HEK293 (cell line): ENCODE data around the gene UNG.
A peak's percentile ranks its signal among the peaks of the same experiment; 100 is the strongest.

Experiments used
- KLF9 ChIP-seq: fragments of 450-650 bp; formaldehyde crosslinking; IDR thresholded peaks from 2 replicates; pipeline ENCODE4 v1.5.1; 2016; ENCODE audit warnings: missing biosample characterization, missing genetic modification characterization, low read depth
- SCRT1 ChIP-seq: fragments of 450-650 bp; formaldehyde crosslinking; IDR thresholded peaks from 2 replicates; pipeline ENCODE4 v1.5.1; 2016; ENCODE audit warnings: missing biosample characterization, missing genetic modification characterization, borderline replicate concordance
- SETDB1 ChIP-seq: IDR thresholded peaks from one replicate; pipeline ENCODE4 v1.6.1; 2017; ENCODE audit warnings: mild to moderate bottlenecking, low read length, moderate library complexity, mixed read lengths; ENCODE audit not compliant: insufficient read length
- SP3 ChIP-seq: fragments of 450-650 bp; formaldehyde crosslinking; IDR thresholded peaks from 2 replicates; pipeline ENCODE4 v1.5.1; 2016; ENCODE audit warnings: missing biosample characterization, missing genetic modification characterization
- ZEB2 ChIP-seq: fragments of 450-650 bp; formaldehyde crosslinking; IDR thresholded peaks from 2 replicates; pipeline ENCODE4 v1.5.1; 2016; ENCODE audit warnings: missing biosample characterization, missing genetic modification characterization
- ZFP69B ChIP-seq: fragments of 450-650 bp; formaldehyde crosslinking; IDR thresholded peaks from 2 replicates; pipeline ENCODE4 v1.5.1; 2016; ENCODE audit warnings: missing biosample characterization, missing genetic modification characterization
- ZNF112 ChIP-seq: fragments of 450-650 bp; formaldehyde crosslinking; IDR thresholded peaks from 2 replicates; pipeline ENCODE4 v1.5.0; 2017; ENCODE audit warnings: missing biosample characterization, missing genetic modification characterization
- ZNF223 ChIP-seq: fragments of 450-650 bp; formaldehyde crosslinking; IDR thresholded peaks from 2 replicates; pipeline ENCODE4 v1.5.1; 2016; ENCODE audit warnings: missing biosample characterization, missing genetic modification characterization
- ZNF274 ChIP-seq, 2 experiments: fragments of 200-500 bp in 1 of 2; fragments of 450-650 bp in 1 of 2; sonication (Bioruptor generic) in 1 of 2; formaldehyde crosslinking in 1 of 2; IDR thresholded peaks; 2 replicates each; pipeline versions ENCODE4 v1.5.1 to v1.6.1; 2014 to 2016; ENCODE audit warnings: borderline replicate concordance in 1 of 2, inconsistent platforms in 1 of 2, low read length in 1 of 2, missing biosample characterization in 1 of 2, missing genetic modification characterization in 1 of 2
- ZNF341 ChIP-seq: fragments of 450-650 bp; formaldehyde crosslinking; IDR thresholded peaks from 2 replicates; pipeline ENCODE4; 2016; ENCODE audit warnings: low read depth, missing biosample characterization, missing genetic modification characterization
- ZNF354C ChIP-seq: fragments of 450-650 bp; formaldehyde crosslinking; IDR thresholded peaks from 2 replicates; pipeline ENCODE4 v1.5.1; 2016; ENCODE audit warnings: missing biosample characterization, missing genetic modification characterization, low read depth, borderline replicate concordance
- ZNF391 ChIP-seq: fragments of 450-650 bp; formaldehyde crosslinking; IDR thresholded peaks from 2 replicates; pipeline ENCODE4 v1.5.1; 2016; ENCODE audit warnings: low read depth, missing biosample characterization, missing genetic modification characterization, borderline replicate concordance
- ZNF510 ChIP-seq: fragments of 450-650 bp; formaldehyde crosslinking; IDR thresholded peaks from 2 replicates; pipeline ENCODE4 v1.5.1; 2018; ENCODE audit warnings: mild to moderate bottlenecking, missing genetic modification characterization, missing biosample characterization; ENCODE audit not compliant: insufficient replicate concordance
- ZNF521 ChIP-seq: fragments of 450-650 bp; formaldehyde crosslinking; IDR thresholded peaks from 2 replicates; pipeline ENCODE4 v1.5.1; 2017; ENCODE audit warnings: missing biosample characterization, mild to moderate bottlenecking, missing genetic modification characterization
- ZNF555 ChIP-seq: fragments of 450-650 bp; formaldehyde crosslinking; conservative IDR thresholded peaks from 2 replicates; pipeline ENCODE4 v1.5.1; 2017; ENCODE audit warnings: missing biosample characterization, mild to moderate bottlenecking, missing genetic modification characterization, inconsistent platforms
- ZNF561 ChIP-seq: fragments of 450-650 bp; IDR thresholded peaks from 2 replicates; pipeline ENCODE4 v1.5.1; 2018; ENCODE audit warnings: missing biosample characterization, missing genetic modification characterization, borderline replicate concordance
- ZNF610 ChIP-seq: fragments of 450-650 bp; formaldehyde crosslinking; IDR thresholded peaks from 2 replicates; pipeline ENCODE4 v1.5.1; 2016; ENCODE audit warnings: missing biosample characterization, missing genetic modification characterization, borderline replicate concordance
- ZNF624 ChIP-seq: fragments of 450-650 bp; formaldehyde crosslinking; IDR thresholded peaks from 2 replicates; pipeline ENCODE4 v1.5.1; 2017; ENCODE audit warnings: missing biosample characterization, missing genetic modification characterization
- ZNF76 ChIP-seq: fragments of 450-650 bp; formaldehyde crosslinking; IDR thresholded peaks from 2 replicates; pipeline ENCODE4; 2016; ENCODE audit warnings: low read depth, missing biosample characterization, missing genetic modification characterization, borderline replicate concordance
- ZNF776 ChIP-seq: fragments of 450-650 bp; formaldehyde crosslinking; IDR thresholded peaks from 2 replicates; pipeline ENCODE4 v1.5.0; 2017; ENCODE audit warnings: missing biosample characterization, missing genetic modification characterization, borderline replicate concordance
- ZNF791 ChIP-seq: fragments of 450-650 bp; formaldehyde crosslinking; IDR thresholded peaks from 2 replicates; pipeline ENCODE4 v1.5.1; 2016; ENCODE audit warnings: missing biosample characterization, missing genetic modification characterization
- TF ChIP-seq, protein P1 (sequence below): fragments of 450-650 bp; formaldehyde crosslinking; IDR thresholded peaks from 2 replicates; pipeline ENCODE4; 2016; ENCODE audit warnings: missing biosample characterization, missing genetic modification characterization
- TF ChIP-seq, protein P2 (sequence below): fragments of 450-650 bp; formaldehyde crosslinking; IDR thresholded peaks from 2 replicates; pipeline ENCODE4 v1.5.1; 2016; ENCODE audit warnings: missing biosample characterization, missing genetic modification characterization
- TF ChIP-seq, protein P3 (sequence below): fragments of 450-650 bp; formaldehyde crosslinking; IDR thresholded peaks from 2 replicates; pipeline ENCODE4 v1.5.1; 2016; ENCODE audit warnings: missing biosample characterization, missing genetic modification characterization
- TF ChIP-seq, protein P4 (sequence below): fragments of 450-650 bp; IDR thresholded peaks from 2 replicates; pipeline ENCODE4 v1.5.1; 2018; ENCODE audit warnings: missing biosample characterization, mild to moderate bottlenecking, missing genetic modification characterization
- TF ChIP-seq, protein P5 (sequence below): fragments of 450-650 bp; formaldehyde crosslinking; IDR thresholded peaks from 2 replicates; pipeline ENCODE4 v1.5.1; 2016; ENCODE audit warnings: missing biosample characterization, missing genetic modification characterization
- TF ChIP-seq, protein P6 (sequence below): fragments of 450-650 bp; formaldehyde crosslinking; IDR thresholded peaks from 2 replicates; pipeline ENCODE4 v1.5.1; 2017; ENCODE audit warnings: missing biosample characterization, missing genetic modification characterization

UNG gene

DNA sequence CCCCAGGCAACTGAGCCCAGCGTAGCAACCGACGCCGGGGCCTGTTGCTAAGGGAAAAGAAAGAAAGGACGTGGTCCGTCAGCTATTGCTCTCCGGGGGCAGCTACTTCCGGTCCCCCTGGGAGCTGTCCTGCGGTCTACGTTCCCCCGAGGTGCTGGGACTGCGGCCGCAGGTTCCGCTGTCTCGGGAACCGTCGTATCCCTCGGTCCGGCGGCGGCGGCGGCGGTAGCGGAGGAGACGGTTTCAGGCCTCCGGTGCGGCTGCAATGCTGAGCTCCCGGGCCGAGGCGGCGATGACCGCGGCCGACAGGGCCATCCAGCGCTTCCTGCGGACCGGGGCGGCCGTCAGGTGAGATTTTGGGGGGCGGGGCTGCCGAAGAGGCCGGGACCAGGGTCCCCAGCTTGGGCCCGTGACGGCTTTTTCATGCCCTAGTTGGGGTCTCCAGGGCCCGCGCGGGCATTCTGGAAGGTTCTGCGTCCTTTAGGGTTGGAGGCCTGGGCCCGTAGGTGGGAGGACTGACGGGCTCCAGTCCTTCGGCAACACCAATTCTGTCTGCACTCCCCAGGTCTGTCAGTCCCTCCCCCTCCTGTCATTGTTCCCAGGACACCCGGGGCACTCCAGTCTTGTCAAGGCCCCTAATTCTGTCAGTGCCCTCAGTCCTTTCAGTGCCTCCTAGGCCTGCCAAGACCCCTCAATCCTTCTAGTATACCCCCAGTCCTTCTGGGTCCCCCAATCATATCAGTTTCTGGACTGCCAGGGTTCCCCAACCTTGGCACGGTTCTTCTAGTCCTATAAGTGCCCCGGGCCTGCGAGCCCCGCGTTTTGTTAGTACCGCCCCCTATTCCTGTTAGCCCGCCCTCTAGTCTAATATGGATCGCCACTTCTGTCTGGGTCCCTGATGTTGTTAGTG is 44.7 kb upstream of the UNG start, which contains the start of gene USP30 (continued):
- TF ChIP-seq, protein P1, sequence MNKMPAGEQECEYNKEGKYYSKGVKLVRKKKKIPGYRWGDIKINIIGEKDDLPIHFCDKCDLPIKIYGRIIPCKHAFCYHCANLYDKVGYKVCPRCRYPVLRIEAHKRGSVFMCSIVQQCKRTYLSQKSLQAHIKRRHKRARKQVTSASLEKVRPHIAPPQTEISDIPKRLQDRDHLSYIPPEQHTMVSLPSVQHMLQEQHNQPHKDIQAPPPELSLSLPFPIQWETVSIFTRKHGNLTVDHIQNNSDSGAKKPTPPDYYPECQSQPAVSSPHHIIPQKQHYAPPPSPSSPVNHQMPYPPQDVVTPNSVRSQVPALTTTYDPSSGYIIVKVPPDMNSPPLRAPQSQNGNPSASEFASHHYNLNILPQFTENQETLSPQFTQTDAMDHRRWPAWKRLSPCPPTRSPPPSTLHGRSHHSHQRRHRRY = 0 out of 2 replicates have a peak, but pooled peaks have one; percentile 50
- TF ChIP-seq SETDB1 (no peak), ZNF555 (tag by site-specific recombination) (no peak), ZNF112 (tag by site-specific recombination) (no peak), KLF9 (peak; percentile 96), ZNF223 (tag by site-specific recombination) (no peak), ZNF341 (tag by site-specific recombination) (no peak), ZNF610 (peak; percentile 75; the same call in 1 of the 2 replicates), ZNF354C (tag by site-specific recombination) (no peak), ZNF274 (IDR thresholded peaks at IDR 0.05; ENCODE audit: low read length) (no peak), ZNF274 (tag by site-specific recombination; IDR thresholded peaks at IDR 0.05; ENCODE audit: borderline replicate concordance) (no peak), ZNF791 (tag by site-specific recombination) (no peak), ZNF76 (tag by site-specific recombination) (peak; percentile 91), SP3 (tag by site-specific recombination) (peak; percentile 86), ZNF624 (tag by site-specific recombination) (0 out of 2 replicates have a peak, but pooled peaks have one; percentile 50), SCRT1 (tag by site-specific recombination) (peak; percentile 82; the same call in 1 of the 2 replicates), ZNF521 (tag by site-specific recombination) (no peak), ZNF561 (peak; percentile 82; the same call in 1 of the 2 replicates), ZNF391 (tag by site-specific recombination) (peak; percentile 99), ZNF776 (no peak), ZNF510 (tag by site-specific recombination) (no peak), ZFP69B (tag by site-specific recombination) (peak; percentile 90), ZEB2 (peak; percentile 97)
- TF ChIP-seq, protein P2, sequence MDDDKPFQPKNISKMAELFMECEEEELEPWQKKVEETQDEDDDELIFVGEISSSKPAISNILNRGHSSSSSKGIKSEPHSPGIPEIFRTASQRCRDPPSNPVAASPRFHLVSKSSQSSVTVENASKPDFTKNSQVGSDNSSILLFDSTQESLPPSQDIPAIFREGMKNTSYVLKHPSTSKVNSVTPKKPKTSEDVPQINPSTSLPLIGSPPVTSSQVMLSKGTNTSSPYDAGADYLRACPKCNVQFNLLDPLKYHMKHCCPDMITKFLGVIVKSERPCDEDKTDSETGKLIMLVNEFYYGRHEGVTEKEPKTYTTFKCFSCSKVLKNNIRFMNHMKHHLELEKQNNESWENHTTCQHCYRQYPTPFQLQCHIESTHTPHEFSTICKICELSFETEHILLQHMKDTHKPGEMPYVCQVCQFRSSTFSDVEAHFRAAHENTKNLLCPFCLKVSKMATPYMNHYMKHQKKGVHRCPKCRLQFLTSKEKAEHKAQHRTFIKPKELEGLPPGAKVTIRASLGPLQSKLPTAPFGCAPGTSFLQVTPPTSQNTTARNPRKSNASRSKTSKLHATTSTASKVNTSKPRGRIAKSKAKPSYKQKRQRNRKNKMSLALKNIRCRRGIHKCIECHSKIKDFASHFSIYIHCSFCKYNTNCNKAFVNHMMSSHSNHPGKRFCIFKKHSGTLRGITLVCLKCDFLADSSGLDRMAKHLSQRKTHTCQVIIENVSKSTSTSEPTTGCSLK (tag by site-specific recombination) = no peak
- TF ChIP-seq, protein P3, sequence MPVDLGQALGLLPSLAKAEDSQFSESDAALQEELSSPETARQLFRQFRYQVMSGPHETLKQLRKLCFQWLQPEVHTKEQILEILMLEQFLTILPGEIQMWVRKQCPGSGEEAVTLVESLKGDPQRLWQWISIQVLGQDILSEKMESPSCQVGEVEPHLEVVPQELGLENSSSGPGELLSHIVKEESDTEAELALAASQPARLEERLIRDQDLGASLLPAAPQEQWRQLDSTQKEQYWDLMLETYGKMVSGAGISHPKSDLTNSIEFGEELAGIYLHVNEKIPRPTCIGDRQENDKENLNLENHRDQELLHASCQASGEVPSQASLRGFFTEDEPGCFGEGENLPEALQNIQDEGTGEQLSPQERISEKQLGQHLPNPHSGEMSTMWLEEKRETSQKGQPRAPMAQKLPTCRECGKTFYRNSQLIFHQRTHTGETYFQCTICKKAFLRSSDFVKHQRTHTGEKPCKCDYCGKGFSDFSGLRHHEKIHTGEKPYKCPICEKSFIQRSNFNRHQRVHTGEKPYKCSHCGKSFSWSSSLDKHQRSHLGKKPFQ (tag by site-specific recombination) = peak; percentile 34; the same call in 1 of the 2 replicates
- TF ChIP-seq, protein P4, sequence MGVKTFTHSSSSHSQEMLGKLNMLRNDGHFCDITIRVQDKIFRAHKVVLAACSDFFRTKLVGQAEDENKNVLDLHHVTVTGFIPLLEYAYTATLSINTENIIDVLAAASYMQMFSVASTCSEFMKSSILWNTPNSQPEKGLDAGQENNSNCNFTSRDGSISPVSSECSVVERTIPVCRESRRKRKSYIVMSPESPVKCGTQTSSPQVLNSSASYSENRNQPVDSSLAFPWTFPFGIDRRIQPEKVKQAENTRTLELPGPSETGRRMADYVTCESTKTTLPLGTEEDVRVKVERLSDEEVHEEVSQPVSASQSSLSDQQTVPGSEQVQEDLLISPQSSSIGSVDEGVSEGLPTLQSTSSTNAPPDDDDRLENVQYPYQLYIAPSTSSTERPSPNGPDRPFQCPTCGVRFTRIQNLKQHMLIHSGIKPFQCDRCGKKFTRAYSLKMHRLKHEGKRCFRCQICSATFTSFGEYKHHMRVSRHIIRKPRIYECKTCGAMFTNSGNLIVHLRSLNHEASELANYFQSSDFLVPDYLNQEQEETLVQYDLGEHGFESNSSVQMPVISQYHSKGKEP (tag by site-specific recombination) = peak; percentile 65; the same call in 1 of the 2 replicates
- TF ChIP-seq, protein P5, sequence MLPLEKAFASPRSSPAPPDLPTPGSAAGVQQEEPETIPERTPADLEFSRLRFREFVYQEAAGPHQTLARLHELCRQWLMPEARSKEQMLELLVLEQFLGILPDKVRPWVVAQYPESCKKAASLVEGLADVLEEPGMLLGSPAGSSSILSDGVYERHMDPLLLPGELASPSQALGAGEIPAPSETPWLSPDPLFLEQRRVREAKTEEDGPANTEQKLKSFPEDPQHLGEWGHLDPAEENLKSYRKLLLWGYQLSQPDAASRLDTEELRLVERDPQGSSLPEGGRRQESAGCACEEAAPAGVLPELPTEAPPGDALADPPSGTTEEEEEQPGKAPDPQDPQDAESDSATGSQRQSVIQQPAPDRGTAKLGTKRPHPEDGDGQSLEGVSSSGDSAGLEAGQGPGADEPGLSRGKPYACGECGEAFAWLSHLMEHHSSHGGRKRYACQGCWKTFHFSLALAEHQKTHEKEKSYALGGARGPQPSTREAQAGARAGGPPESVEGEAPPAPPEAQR (tag by site-specific recombination) = peak; percentile 91
- TF ChIP-seq, protein P6, sequence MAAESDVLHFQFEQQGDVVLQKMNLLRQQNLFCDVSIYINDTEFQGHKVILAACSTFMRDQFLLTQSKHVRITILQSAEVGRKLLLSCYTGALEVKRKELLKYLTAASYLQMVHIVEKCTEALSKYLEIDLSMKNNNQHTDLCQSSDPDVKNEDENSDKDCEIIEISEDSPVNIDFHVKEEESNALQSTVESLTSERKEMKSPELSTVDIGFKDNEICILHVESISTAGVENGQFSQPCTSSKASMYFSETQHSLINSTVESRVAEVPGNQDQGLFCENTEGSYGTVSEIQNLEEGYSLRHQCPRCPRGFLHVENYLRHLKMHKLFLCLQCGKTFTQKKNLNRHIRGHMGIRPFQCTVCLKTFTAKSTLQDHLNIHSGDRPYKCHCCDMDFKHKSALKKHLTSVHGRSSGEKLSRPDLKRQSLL (tag by site-specific recombination) = peak; percentile 50; the same call in 1 of the 2 replicates
